Measurements from ENCODE around the gene LDLRAD4. TPM values are rescaled to one million over a fixed set of nuclear protein-coding genes. Genes with fewer than 3 reads are reported as not detected.

The LDLRAD4 gene
- total RNA-seq, 1 donor from 2014 or later, result 30.5 TPM

- no peak for DNase-seq (ENCODE audit: low spot score)
- H3K27me3 Mint-ChIP-seq (ENCODE audit: low read depth), result no peaks in the 10 kb centered on the region
- intact Hi-C loops (cut with micrococcal nuclease), result no loop called here
- peaks cover 3% of the 10 kb centered on the region for H3K4me1 Mint-ChIP-seq (ENCODE audit: low read depth)
- no peaks in the 10 kb centered on the region for H3K9me3 Mint-ChIP-seq
- H3K36me3 Mint-ChIP-seq (ENCODE audit: low read depth), result peaks cover 5% of the 10 kb centered on the region
- H3K27ac Mint-ChIP-seq, result no peak overlapping the region
- H3K4me3 Mint-ChIP-seq (ENCODE audit: low read depth), result no peak overlapping the region
Measured at GRCh38 chr18:13388586-13389490, 170.3 kb downstream of the LDLRAD4 start.

- no peaks in the 10 kb centered on the region for H3K27me3 Mint-ChIP-seq (ENCODE audit: low read depth)
- DNase-seq (ENCODE audit: low spot score), result no peak
- H3K36me3 Mint-ChIP-seq (ENCODE audit: low read depth), result peaks cover 5% of the 10 kb centered on the region
- intact Hi-C loops (cut with micrococcal nuclease), result no loop called here
- no peaks in the 10 kb centered on the region for H3K9me3 Mint-ChIP-seq
- H3K4me3 Mint-ChIP-seq (ENCODE audit: low read depth), result no peak overlapping the region
- no peak overlapping the region for H3K27ac Mint-ChIP-seq
- peaks cover 7% of the 10 kb centered on the region for H3K4me1 Mint-ChIP-seq (ENCODE audit: low read depth)
Measured at GRCh38 chr18:13389491-13390131, 171.1 kb downstream of the LDLRAD4 start.

DNA sequence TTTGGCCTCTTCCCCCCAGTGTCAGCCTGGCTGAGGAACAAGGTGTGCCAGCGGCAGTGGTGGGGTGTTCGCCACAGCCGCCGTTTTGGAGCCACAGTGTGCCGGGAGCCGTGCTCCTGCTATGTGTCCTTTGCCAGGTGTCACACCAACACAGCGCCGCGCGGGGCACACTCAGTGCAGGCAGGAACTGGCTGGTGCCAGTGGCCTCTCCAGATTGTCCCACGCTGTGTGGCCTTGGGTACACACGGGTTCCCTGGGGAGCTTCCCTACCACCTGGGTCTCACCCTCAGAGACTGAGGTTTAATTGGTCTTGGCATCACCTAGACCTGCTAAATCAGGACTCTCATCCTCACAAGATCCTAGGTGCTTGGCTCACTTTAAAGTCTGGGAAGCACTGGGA, 171.6 kb downstream of the LDLRAD4 start:
- Mint-ChIP-seq H3K4me3 (ENCODE audit: low read depth) (no peak overlapping the region), H3K9me3 (no peaks in the 10 kb centered on the region), H3K27ac (no peak overlapping the region), H3K36me3 (ENCODE audit: low read depth) (peaks cover 5% of the 10 kb centered on the region), H3K27me3 (ENCODE audit: low read depth) (no peaks in the 10 kb centered on the region), H3K4me1 (ENCODE audit: low read depth) (peaks cover 11% of the 10 kb centered on the region)
- DNase-seq (ENCODE audit: low spot score), result no peak
- intact Hi-C loops (cut with micrococcal nuclease), result no loop called here

DNA sequence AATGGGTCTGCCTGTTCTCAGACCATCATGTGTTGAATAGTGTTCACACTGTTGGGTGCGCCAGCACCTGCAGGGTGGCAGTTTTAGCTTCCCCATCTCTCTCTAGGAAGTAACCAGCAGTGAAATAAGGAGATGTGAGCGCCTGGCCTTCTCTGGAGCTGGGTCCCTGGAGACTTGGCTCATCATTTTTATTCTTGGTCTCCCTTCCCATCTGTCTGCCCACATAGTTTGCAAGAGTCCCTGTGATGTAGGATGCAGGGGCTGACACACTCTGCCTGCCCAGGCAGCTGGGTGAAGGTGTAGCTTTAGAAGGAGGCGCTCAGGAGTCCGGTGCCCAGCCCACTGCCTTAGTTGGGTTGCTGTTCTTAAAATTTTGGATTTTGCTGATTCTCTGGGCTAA, 172.2 kb downstream of the LDLRAD4 start:
- no peaks in the 10 kb centered on the region for H3K27me3 Mint-ChIP-seq (ENCODE audit: low read depth)
- peaks cover 5% of the 10 kb centered on the region for H3K36me3 Mint-ChIP-seq (ENCODE audit: low read depth)
- H3K4me1 Mint-ChIP-seq (ENCODE audit: low read depth), result peaks cover 11% of the 10 kb centered on the region
- H3K27ac Mint-ChIP-seq, result no peak overlapping the region
- intact Hi-C loops (cut with micrococcal nuclease), result no loop called here
- H3K4me3 Mint-ChIP-seq (ENCODE audit: low read depth), result no peak overlapping the region
- DNase-seq (ENCODE audit: low spot score), result no peak
- H3K9me3 Mint-ChIP-seq, result no peaks in the 10 kb centered on the region

GRCh38 chr18:13392029-13392750, 173.6 kb downstream of the LDLRAD4 start:
- Mint-ChIP-seq H3K9me3 (no peaks in the 10 kb centered on the region), H3K4me3 (ENCODE audit: low read depth) (no peak overlapping the region)

DNA sequence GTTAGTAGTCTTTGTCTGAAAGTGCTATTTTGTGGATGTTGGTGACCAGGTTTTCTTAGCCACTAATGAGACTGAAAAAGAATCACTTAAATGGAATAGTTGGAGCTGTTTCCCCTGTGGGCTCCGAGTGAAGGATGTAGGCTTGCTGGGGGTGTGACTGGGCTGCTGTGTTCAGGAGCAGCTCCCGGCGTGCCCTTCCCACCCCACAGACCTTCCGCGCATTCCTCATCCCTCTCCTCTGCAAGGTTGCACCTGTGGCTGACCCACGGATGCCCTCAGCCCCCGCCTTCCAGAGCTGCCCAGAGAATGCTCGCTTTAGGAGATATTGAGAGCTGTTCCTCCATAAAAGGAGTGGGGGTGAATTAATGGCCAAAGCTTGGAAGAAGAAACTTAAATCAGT, 174.3 kb downstream of the LDLRAD4 start:
- no peak overlapping the region for H3K4me3 Mint-ChIP-seq (ENCODE audit: low read depth)
- H3K9me3 Mint-ChIP-seq, result no peaks in the 10 kb centered on the region
- H3K27me3 Mint-ChIP-seq (ENCODE audit: low read depth), result no peaks in the 10 kb centered on the region
- peaks cover 15% of the 10 kb centered on the region for H3K4me1 Mint-ChIP-seq (ENCODE audit: low read depth)
- H3K36me3 Mint-ChIP-seq (ENCODE audit: low read depth), result peaks cover 3% of the 10 kb centered on the region
- no peak for DNase-seq (ENCODE audit: low spot score)
- H3K27ac Mint-ChIP-seq, result no peak overlapping the region
- intact Hi-C loops (cut with micrococcal nuclease), result no loop called here

More at GRCh38 chr18:13392029-13392750, 173.6 kb downstream of the LDLRAD4 start:
- Mint-ChIP-seq H3K4me1 (ENCODE audit: low read depth) (peaks cover 15% of the 10 kb centered on the region), H3K36me3 (ENCODE audit: low read depth) (peaks cover 5% of the 10 kb centered on the region), H3K27ac (no peak overlapping the region), H3K27me3 (ENCODE audit: low read depth) (no peaks in the 10 kb centered on the region)
- no peak for DNase-seq (ENCODE audit: low spot score)
- intact Hi-C loops (cut with micrococcal nuclease), result no loop called here

DNA sequence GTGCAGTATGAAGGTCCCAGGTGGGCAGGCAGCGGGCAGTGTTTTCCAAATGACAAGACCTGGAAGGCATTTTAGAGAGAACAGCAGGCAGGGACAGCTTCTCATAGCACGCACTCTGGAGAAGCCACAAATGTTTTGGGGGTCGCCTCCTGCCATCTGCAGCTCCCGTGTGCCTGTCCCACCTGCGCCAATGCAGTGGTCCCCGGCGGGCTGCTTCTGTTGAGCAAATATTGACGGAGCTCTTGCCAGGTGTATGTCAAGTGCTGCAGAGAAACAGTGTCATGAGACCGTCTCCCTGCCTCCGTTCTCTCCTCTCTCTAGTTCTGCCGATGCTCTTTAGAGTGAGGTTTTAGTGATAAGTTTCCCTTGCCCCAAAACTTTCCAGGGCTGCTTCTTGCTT, 174.8 kb downstream of the LDLRAD4 start:
- Mint-ChIP-seq H3K27ac (no peak overlapping the region), H3K27me3 (ENCODE audit: low read depth) (no peaks in the 10 kb centered on the region), H3K36me3 (ENCODE audit: low read depth) (no peaks in the 10 kb centered on the region), H3K4me1 (ENCODE audit: low read depth) (peaks cover 15% of the 10 kb centered on the region), H3K9me3 (no peaks in the 10 kb centered on the region), H3K4me3 (ENCODE audit: low read depth) (no peak overlapping the region)
- intact Hi-C loops (cut with micrococcal nuclease), result no loop called here
- DNase-seq (ENCODE audit: low spot score), result no peak

GRCh38 chr18:13394801-13395200, 176.2 kb downstream of the LDLRAD4 start:
- DNase-seq (ENCODE audit: low spot score), result no peak
- no peak overlapping the region for H3K27ac Mint-ChIP-seq
- H3K4me1 Mint-ChIP-seq (ENCODE audit: low read depth), result peaks cover 15% of the 10 kb centered on the region
- H3K27me3 Mint-ChIP-seq (ENCODE audit: low read depth), result no peaks in the 10 kb centered on the region
- no peaks in the 10 kb centered on the region for H3K9me3 Mint-ChIP-seq
- H3K36me3 Mint-ChIP-seq (ENCODE audit: low read depth), result no peaks in the 10 kb centered on the region
- intact Hi-C loops (cut with micrococcal nuclease), result no loop called here
- H3K4me3 Mint-ChIP-seq (ENCODE audit: low read depth), result no peak overlapping the region

DNA sequence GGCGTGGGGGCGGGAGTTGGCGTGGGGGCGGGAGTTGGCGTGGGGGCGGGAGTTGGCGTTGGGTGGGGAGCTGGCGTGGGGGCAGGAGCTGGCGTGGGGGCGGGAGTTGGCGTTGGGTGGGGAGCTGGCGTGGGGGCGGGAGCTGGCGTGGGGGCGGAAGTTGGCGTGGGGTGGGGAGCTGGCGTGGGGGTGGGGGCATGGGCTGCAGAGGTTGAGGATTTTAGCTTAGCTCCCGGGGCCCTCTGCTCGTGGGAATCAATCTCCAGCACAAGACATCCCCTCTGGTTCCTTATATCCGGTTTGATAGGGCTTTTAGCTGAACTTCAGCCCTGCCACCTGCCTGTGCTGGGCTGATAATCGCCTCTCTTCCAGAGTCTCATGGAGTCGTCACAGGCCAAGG, 177.0 kb downstream of the LDLRAD4 start:
- no peak for DNase-seq (ENCODE audit: low spot score)
- H3K4me3 Mint-ChIP-seq (ENCODE audit: low read depth), result no peak overlapping the region
- no peaks in the 10 kb centered on the region for H3K36me3 Mint-ChIP-seq (ENCODE audit: low read depth)
- peaks cover 15% of the 10 kb centered on the region for H3K4me1 Mint-ChIP-seq (ENCODE audit: low read depth)
- H3K27ac Mint-ChIP-seq, result no peak overlapping the region
- no peaks in the 10 kb centered on the region for H3K27me3 Mint-ChIP-seq (ENCODE audit: low read depth)
- no peaks in the 10 kb centered on the region for H3K9me3 Mint-ChIP-seq
- intact Hi-C loops (cut with micrococcal nuclease), result no loop called here

- H3K4me3 Mint-ChIP-seq (ENCODE audit: low read depth), result no peak overlapping the region
- H3K27me3 Mint-ChIP-seq (ENCODE audit: low read depth), result no peaks in the 10 kb centered on the region
- H3K27ac Mint-ChIP-seq, result no peak overlapping the region
- H3K9me3 Mint-ChIP-seq, result no peaks in the 10 kb centered on the region
- H3K36me3 Mint-ChIP-seq (ENCODE audit: low read depth), result peaks cover 3% of the 10 kb centered on the region
- peaks cover 19% of the 10 kb centered on the region for H3K4me1 Mint-ChIP-seq (ENCODE audit: low read depth)
- DNase-seq (ENCODE audit: low spot score), result no peak
- intact Hi-C loops (cut with micrococcal nuclease), result no loop called here
Measured at GRCh38 chr18:13397504-13398163, 179.1 kb downstream of the LDLRAD4 start.

DNA sequence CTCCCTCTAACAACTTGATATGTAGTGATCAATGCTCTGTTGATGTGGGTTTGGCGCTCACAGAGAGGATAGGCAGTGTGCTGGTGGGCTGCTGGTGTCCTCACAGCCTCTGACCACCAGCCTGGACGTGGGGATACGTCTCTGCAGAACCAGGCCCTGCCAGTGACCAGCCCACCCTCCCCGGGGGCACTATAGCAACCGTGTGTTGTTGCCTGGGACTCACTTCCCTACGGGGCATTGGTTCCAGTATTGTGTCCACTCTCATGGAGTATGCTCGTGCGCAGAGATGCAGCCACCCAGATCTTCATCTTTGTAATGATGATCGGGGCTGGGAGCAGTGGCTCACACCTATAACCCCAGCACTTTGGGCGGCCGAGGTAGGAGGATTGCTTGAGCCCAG, 180.1 kb downstream of the LDLRAD4 start:
- H3K9me3 Mint-ChIP-seq, result no peaks in the 10 kb centered on the region
- no peak overlapping the region for H3K4me3 Mint-ChIP-seq (ENCODE audit: low read depth)
- no peak for DNase-seq (ENCODE audit: low spot score)
- H3K27me3 Mint-ChIP-seq (ENCODE audit: low read depth), result no peaks in the 10 kb centered on the region
- intact Hi-C loops (cut with micrococcal nuclease), result no loop called here
- H3K27ac Mint-ChIP-seq, result no peak overlapping the region
- peaks cover 19% of the 10 kb centered on the region for H3K4me1 Mint-ChIP-seq (ENCODE audit: low read depth)
- peaks cover 3% of the 10 kb centered on the region for H3K36me3 Mint-ChIP-seq (ENCODE audit: low read depth)

- Mint-ChIP-seq H3K9me3 (no peaks in the 10 kb centered on the region), H3K27ac (no peak overlapping the region), H3K4me1 (ENCODE audit: low read depth) (peaks cover 14% of the 10 kb centered on the region), H3K36me3 (ENCODE audit: low read depth) (peaks cover 3% of the 10 kb centered on the region), H3K4me3 (ENCODE audit: low read depth) (no peak overlapping the region), H3K27me3 (ENCODE audit: low read depth) (no peaks in the 10 kb centered on the region)
- no peak for DNase-seq (ENCODE audit: low spot score)
- intact Hi-C loops (cut with micrococcal nuclease), result no loop called here
Measured at GRCh38 chr18:13399511-13399910, 181.0 kb downstream of the LDLRAD4 start.
